ENCODE measurements around the gene NPPA. TPM values are rescaled to one million over a fixed set of nuclear protein-coding genes. Genes with fewer than 3 reads are reported as not detected.

The NPPA gene
- total RNA-seq, result not detected in 2 replicates

GRCh38 chr1:11847667-11848372 is at the start of gene NPPA:
Gene NPPA, minus strand, starts transcription at chr1:11847783. Its CDS starts 99 bp downstream, at chr1:11847684.

DNA sequence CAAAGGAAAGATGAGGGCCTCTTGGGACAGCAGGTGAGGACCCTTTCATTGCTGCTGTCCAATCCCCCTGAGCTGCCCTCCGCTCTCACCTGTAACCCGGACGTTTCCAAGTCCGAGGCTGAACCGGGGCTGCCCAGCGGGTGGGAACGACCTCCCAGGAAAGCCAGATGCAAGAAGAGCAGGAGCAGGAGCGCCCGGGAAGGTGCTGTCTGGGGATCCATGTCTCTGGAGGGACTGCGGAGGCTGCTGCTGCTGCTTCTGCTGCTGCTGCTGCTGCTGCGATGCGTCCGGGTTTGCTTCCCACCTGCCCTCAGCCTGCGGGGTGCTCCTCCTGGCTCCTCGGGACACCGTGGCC is 11.0 kb upstream of the NPPA start, which contains the start of gene NPPB:
Gene NPPB (minus strand): TSS at position 333 of the 355 bp plus-strand sequence. CDS start 112 bp downstream, at position 221.

GRCh38 chr1:11805422-11806306 is 41.9 kb downstream of the NPPA start, which contains the start of the genes CLCN6 and MTHFR:
Gene CLCN6, plus strand, starts transcription at chr1:11806191. Its CDS starts 72 bp downstream, at chr1:11806263.
Gene MTHFR, minus strand, starts transcription at chr1:11805964. Its CDS starts 2,848 bp downstream, at chr1:11803116.

Other genes with a start within 250 kb of the NPPA start
- gene FBXO2, start 193.4 kb downstream of the NPPA start, total RNA-seq, result 0.74 TPM in 1 of 2 replicates, not detected in the other
- gene FBXO44, start 192.9 kb downstream of the NPPA start, total RNA-seq, result 5.3 and 6.3 TPM in 2 replicates
- gene FBXO6, start 183.6 kb downstream of the NPPA start, total RNA-seq, result 6.2 and 7.4 TPM in 2 replicates
- gene MAD2L2, start 166.6 kb downstream of the NPPA start, total RNA-seq, result 43.5 and 49.7 TPM in 2 replicates
- gene DRAXIN, start 156.1 kb downstream of the NPPA start, total RNA-seq, result 0.25 and 0.27 TPM in 2 replicates
- 59.8 and 70.2 TPM in 2 replicates for gene AGTRAP, start 111.6 kb downstream of the NPPA start, total RNA-seq
- gene C1orf167, start 85.6 kb downstream of the NPPA start, total RNA-seq, result not detected in 2 replicates
- 12.5 TPM in 2 replicates for gene MTHFR, start 41.8 kb downstream of the NPPA start, total RNA-seq
- gene CLCN6, start 41.6 kb downstream of the NPPA start, total RNA-seq, result 8.0 and 9.5 TPM in 2 replicates
- gene NPPB, start 11.2 kb upstream of the NPPA start, total RNA-seq, result 0.47 TPM in 1 of 2 replicates, not detected in the other
- 93.5 and 106 TPM in 2 replicates for gene KIAA2013, start 78.6 kb upstream of the NPPA start, total RNA-seq
- gene PLOD1, start 86.9 kb upstream of the NPPA start, total RNA-seq, result 263 and 339 TPM in 2 replicates
- 84.5 and 86.3 TPM in 2 replicates for gene MFN2, start 132.7 kb upstream of the NPPA start, total RNA-seq
- gene MIIP, start 171.7 kb upstream of the NPPA start, total RNA-seq, result 27.0 and 29.6 TPM in 2 replicates
- not detected in 2 replicates for gene TNFRSF8, start 215.5 kb upstream of the NPPA start, total RNA-seq

Data from mammary microvascular endothelial cell (primary cell).